HL-60 (cell line): Measurements from ENCODE around the gene DNASE1L1.

Source experiments
- DNase-seq, 2 experiments: peaks; one replicate each; pipeline ENCODE4 v3.0.0-alpha.2; 2010 to 2020; ENCODE audit warnings: low read depth in 1 of 2, low spot score in 1 of 2
- H3K27ac ChIP-seq: fragments of 250-450 bp; sonication (Bioruptor Pico); replicated peaks from 2 replicates; pipeline ENCODE4 v1.5.1; 2020; ENCODE audit warnings: mild to moderate bottlenecking, moderate library complexity
- H3K27me3 ChIP-seq: fragments of 250-450 bp; sonication (Bioruptor Pico); 2 replicates; pipeline ENCODE4 v1.5.1; 2021; ENCODE audit warnings: mild to moderate bottlenecking, moderate library complexity; ENCODE audit not compliant: insufficient read depth, poor library complexity, severe bottlenecking
- H3K4me3 ChIP-seq: replicated peaks from 2 replicates; pipeline ENCODE4 v1.5.1; 2011; ENCODE audit warnings: mild to moderate bottlenecking, control low read depth, low read length; ENCODE audit not compliant: insufficient read depth
- CTCF ChIP-seq: IDR thresholded peaks from one replicate; pipeline ENCODE4 v1.5.1; 2011; ENCODE audit warnings: low read length, control low read depth, inconsistent platforms; ENCODE audit not compliant: insufficient read depth
- GABPA ChIP-seq: IDR thresholded peaks from 2 replicates; pipeline ENCODE4 v1.6.1; 2012; ENCODE audit warnings: low read depth
- POLR2AphosphoS5 ChIP-seq: IDR thresholded peaks from 2 replicates; pipeline ENCODE4 v1.6.1; 2012; ENCODE audit warnings: low read depth
- REST ChIP-seq: IDR thresholded peaks from 2 replicates; pipeline ENCODE4 v1.6.1; 2012; ENCODE audit warnings: low read depth; ENCODE audit not compliant: insufficient replicate concordance
- SPI1 ChIP-seq: IDR thresholded peaks from 2 replicates; pipeline ENCODE4 v1.6.1; 2012; ENCODE audit warnings: low read depth, mild to moderate bottlenecking, borderline replicate concordance

The DNASE1L1 gene

DNA sequence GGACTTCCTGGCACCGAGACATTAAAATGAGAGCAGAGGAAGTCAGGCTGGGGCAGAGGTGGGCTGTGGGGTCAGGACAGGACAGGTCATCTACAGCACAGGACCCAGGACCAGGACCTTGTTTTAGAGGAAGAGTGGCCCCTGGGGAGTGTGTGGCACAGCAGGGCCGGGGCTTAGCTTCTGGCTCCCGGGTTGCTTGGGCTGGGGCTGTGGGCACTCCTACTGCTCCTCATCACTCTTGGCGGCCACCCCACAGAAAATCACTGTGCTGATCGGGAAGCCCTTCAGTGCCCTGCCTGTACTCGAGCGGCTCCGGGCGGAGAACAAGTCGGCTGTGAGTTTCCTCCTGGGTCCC lies 11.3 kb upstream of the DNASE1L1 start:
- no peak for TF ChIP-seq SPI1
- no peak for TF ChIP-seq CTCF
- no peak for DNase-seq
- no peak overlapping the region for H3K4me3 ChIP-seq
- H3K27ac ChIP-seq = no peak overlapping the region
- no peaks in the 10 kb centered on the region for H3K27me3 ChIP-seq

GRCh38 chrX:154419688-154420401 lies 10.8 kb upstream of the DNASE1L1 start:
- Histone ChIP-seq H3K27me3 (no peaks in the 10 kb centered on the region), H3K27ac (no peak overlapping the region), H3K4me3 (no peak overlapping the region)
- no peak for DNase-seq
- no peak for TF ChIP-seq SPI1
- TF ChIP-seq POLR2AphosphoS5 = no peak
- TF ChIP-seq GABPA = no peak
- no peak for TF ChIP-seq REST
- no peak for TF ChIP-seq CTCF

DNA sequence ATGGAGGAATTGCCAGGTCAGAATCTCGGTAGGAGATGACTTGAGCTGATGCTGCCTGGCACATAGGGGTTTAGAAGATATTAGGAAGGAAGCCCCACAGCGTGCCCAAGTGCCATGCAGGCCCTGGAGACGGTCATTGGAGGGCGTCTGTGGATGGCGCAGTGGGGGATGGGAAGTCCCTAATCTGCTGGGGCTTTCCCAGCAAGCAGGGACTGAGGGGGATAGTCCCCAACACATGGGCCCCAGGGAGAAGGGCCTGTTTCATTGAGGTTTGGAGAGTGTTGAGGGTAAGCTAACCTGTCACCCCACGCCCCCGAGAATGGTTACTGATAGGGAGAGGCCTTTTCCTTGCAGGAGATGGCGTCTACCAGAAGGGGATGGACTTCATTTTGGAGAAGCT lies 10.1 kb upstream of the DNASE1L1 start:
- DNase-seq = no peak
- no peak for TF ChIP-seq REST
- no peak for TF ChIP-seq CTCF
- no peak for TF ChIP-seq SPI1
- no peak for TF ChIP-seq GABPA
- no peak for TF ChIP-seq POLR2AphosphoS5
- H3K27me3 ChIP-seq = no peaks in the 10 kb centered on the region
- no peak overlapping the region for H3K27ac ChIP-seq
- H3K4me3 ChIP-seq = no peak overlapping the region

DNA sequence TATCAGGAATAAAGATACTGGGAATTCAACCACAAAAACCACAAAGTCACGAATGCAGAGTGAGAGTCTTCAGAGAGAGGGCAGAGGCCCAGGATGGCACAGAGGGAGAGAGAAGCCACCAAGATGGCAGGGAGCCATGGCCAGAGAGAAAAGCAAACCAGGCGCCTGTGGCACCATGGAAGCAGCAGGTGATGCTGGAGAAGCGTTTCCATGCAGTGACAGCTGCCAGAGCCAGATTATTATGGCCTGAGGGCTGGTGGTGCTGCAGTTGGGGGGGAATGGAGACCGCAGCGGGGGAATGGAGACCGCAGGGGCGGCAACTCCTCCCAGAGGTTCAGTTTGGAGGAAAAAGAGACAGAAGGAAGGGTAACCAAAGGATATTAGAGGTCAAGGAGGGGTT lies 8.1 kb upstream of the DNASE1L1 start:
- H3K27me3 ChIP-seq = no peaks in the 10 kb centered on the region
- DNase-seq = no peak
- TF ChIP-seq GABPA = no peak
- no peak for TF ChIP-seq CTCF
- TF ChIP-seq SPI1 = no peak
- no peak for TF ChIP-seq REST
- no peak for TF ChIP-seq POLR2AphosphoS5
- H3K4me3 ChIP-seq = no peak overlapping the region
- no peak overlapping the region for H3K27ac ChIP-seq
